ENCODE measurements around the gene SAMD3.
"Not testable (repeated sequence)": the region's sequence is repeated elsewhere in the genome, so short reads cannot be mapped to it uniquely, and the experiment has no call there.

SAMD3 gene

GRCh38 chr6:130207979-130208649 lies 14.6 kb downstream of the SAMD3 start:
- DNase-seq, result no peak

GRCh38 chr6:130206479-130206878 lies 16.3 kb downstream of the SAMD3 start:
- DNase-seq, result no peak

GRCh38 chr6:130204322-130204721 lies 18.4 kb downstream of the SAMD3 start:
- DNase-seq, result no peak

GRCh38 chr6:130203370-130203769 lies 19.4 kb downstream of the SAMD3 start:
- DNase-seq, result no peak

GRCh38 chr6:130202782-130203181 lies 20.0 kb downstream of the SAMD3 start:
- no peak for DNase-seq

GRCh38 chr6:130200020-130200419 lies 22.7 kb downstream of the SAMD3 start:
- DNase-seq, result no peak

GRCh38 chr6:130198483-130199035 lies 24.2 kb downstream of the SAMD3 start:
- no peak for DNase-seq

- DNase-seq, result not testable (repeated sequence)
Measured at GRCh38 chr6:130197816-130198482, 24.8 kb downstream of the SAMD3 start.

- DNase-seq, result not testable (repeated sequence)
Measured at GRCh38 chr6:130194434-130194833, 28.3 kb downstream of the SAMD3 start.

- no peak for DNase-seq
Measured at GRCh38 chr6:130190701-130191690, 31.8 kb downstream of the SAMD3 start.

- DNase-seq, result no peak
Measured at GRCh38 chr6:130189531-130190397, 33.0 kb downstream of the SAMD3 start.

- no peak for DNase-seq
Measured at GRCh38 chr6:130188207-130188899, 34.4 kb downstream of the SAMD3 start.

GRCh38 chr6:130187335-130188206 lies 35.2 kb downstream of the SAMD3 start:
- DNase-seq, result no peak

- no peak for DNase-seq
Measured at GRCh38 chr6:130185658-130186057, 37.1 kb downstream of the SAMD3 start.

GRCh38 chr6:130183271-130184222 lies 39.2 kb downstream of the SAMD3 start:
- DNase-seq, result no peak

- DNase-seq, result no peak
Measured at GRCh38 chr6:130182466-130182865, 40.3 kb downstream of the SAMD3 start.

- DNase-seq, result no peak
Measured at GRCh38 chr6:130178692-130179091, 44.1 kb downstream of the SAMD3 start.

- no peak for DNase-seq
Measured at GRCh38 chr6:130176378-130176777, 46.4 kb downstream of the SAMD3 start.

- not testable (repeated sequence) for DNase-seq
Measured at GRCh38 chr6:130173377-130174004, 49.3 kb downstream of the SAMD3 start.

Measured in SHP77 treated with DMSO at 0.1 percent for 48 hours (cell line).